Effector memory CD4-positive, alpha-beta T cell (primary cell): ENCODE results near the gene CRTAC1.

Source experiments
- DNase-seq, 3 donors: peaks; one replicate each; pipeline ENCODE4 v3.0.0-alpha.2; 2020
- H3K27ac ChIP-seq: 2 replicates; pipeline ENCODE4 v1.7.0; 2013; ENCODE audit warnings: mild to moderate bottlenecking, low read length, moderate library complexity; ENCODE audit not compliant: insufficient read depth, poor library complexity, severe bottlenecking
- H3K27me3 ChIP-seq: replicated peaks from 2 replicates; pipeline ENCODE4 v1.7.0; 2013; ENCODE audit warnings: mild to moderate bottlenecking, low read length; ENCODE audit not compliant: insufficient read depth, control insufficient read depth, poor library complexity, severe bottlenecking
- H3K36me3 ChIP-seq: 2 replicates; pipeline ENCODE4 v1.7.0; 2013; ENCODE audit warnings: mild to moderate bottlenecking, low read length, moderate library complexity; ENCODE audit not compliant: control insufficient read depth, insufficient read depth
- H3K4me1 ChIP-seq: 2 replicates; pipeline ENCODE4 v1.7.0; 2013; ENCODE audit warnings: low read length, mild to moderate bottlenecking; ENCODE audit not compliant: control insufficient read depth, insufficient read depth, poor library complexity, severe bottlenecking
- H3K4me3 ChIP-seq: 2 replicates; pipeline ENCODE4 v1.7.0; 2013; ENCODE audit warnings: low read length, low read depth, mild to moderate bottlenecking; ENCODE audit not compliant: insufficient read depth, poor library complexity, severe bottlenecking
- H3K9me3 ChIP-seq: 2 replicates; pipeline ENCODE4 v1.7.0; 2013; ENCODE audit warnings: mild to moderate bottlenecking, low read length, moderate library complexity; ENCODE audit not compliant: control insufficient read depth

Gene CRTAC1

GRCh38 chr10:98012644-98013043 lies 17.8 kb downstream of the CRTAC1 start:
- no peaks in the 10 kb centered on the region for H3K36me3 ChIP-seq
- no peak for DNase-seq
- no peak overlapping the region for H3K27ac ChIP-seq
- no peaks in the 10 kb centered on the region for H3K4me1 ChIP-seq
- H3K4me3 ChIP-seq: no peak overlapping the region
- H3K27me3 ChIP-seq: no peaks in the 10 kb centered on the region
- no peaks in the 10 kb centered on the region for H3K9me3 ChIP-seq

GRCh38 chr10:98010939-98011685 lies 19.3 kb downstream of the CRTAC1 start:
- Histone ChIP-seq H3K4me3 (no peak overlapping the region), H3K27me3 (no peaks in the 10 kb centered on the region), H3K27ac (no peak overlapping the region), H3K4me1 (no peaks in the 10 kb centered on the region), H3K36me3 (no peaks in the 10 kb centered on the region), H3K9me3 (no peaks in the 10 kb centered on the region)
- DNase-seq: no peak

GRCh38 chr10:98006266-98006665 lies 24.2 kb downstream of the CRTAC1 start:
- Histone ChIP-seq H3K27me3 (no peaks in the 10 kb centered on the region), H3K9me3 (no peaks in the 10 kb centered on the region), H3K4me1 (no peaks in the 10 kb centered on the region), H3K4me3 (no peak overlapping the region), H3K27ac (no peak overlapping the region), H3K36me3 (no peaks in the 10 kb centered on the region)
- DNase-seq: no peak

DNA sequence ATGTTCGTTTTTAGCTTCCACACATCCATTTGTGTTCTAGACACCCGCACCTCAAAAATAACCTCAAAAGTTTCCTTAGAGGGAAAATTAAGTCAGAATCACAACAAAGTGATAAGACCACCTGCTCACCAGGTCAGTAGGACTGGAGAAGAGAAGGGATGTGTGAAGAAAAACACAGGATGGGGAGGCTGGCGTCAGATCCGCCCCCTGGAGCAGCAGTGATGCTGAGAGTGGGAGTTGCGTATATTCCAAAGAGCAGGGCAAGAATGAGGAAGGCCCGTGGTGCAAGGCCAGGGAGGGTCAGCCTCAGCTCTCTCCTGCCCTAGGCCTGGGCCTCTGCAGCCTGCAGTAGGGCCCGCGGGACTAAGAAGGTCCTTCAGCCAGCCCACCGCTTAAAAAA lies 28.7 kb downstream of the CRTAC1 start:
- Histone ChIP-seq H3K27me3 (no peaks in the 10 kb centered on the region), H3K4me3 (no peak overlapping the region), H3K9me3 (no peaks in the 10 kb centered on the region), H3K4me1 (no peaks in the 10 kb centered on the region), H3K36me3 (no peaks in the 10 kb centered on the region), H3K27ac (no peak overlapping the region)
- DNase-seq: no peak

DNA sequence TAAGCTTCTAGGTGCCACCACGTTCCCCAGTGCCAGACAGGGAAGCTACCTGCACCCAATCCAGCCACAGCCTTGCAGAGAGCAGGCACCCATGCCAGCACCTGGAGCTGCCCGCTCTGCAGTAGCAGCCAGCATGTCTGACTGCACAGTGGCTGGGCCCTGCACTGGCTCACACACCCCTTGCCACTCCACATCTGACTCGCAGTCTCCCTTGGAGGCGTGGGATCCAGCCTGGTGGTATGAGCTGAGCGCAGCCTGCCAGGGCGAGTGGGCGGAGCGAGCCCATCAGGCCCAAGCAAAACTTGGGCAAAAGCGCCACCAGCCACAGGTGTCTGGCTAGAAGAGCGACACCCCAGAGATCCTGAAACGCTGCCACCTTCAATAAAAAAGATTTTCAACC lies 30.1 kb downstream of the CRTAC1 start:
- Histone ChIP-seq H3K36me3 (no peaks in the 10 kb centered on the region), H3K27ac (no peak overlapping the region), H3K4me1 (no peaks in the 10 kb centered on the region), H3K4me3 (no peak overlapping the region), H3K27me3 (no peaks in the 10 kb centered on the region), H3K9me3 (no peaks in the 10 kb centered on the region)
- DNase-seq: no peak

- Histone ChIP-seq H3K9me3 (no peaks in the 10 kb centered on the region), H3K27me3 (no peaks in the 10 kb centered on the region), H3K36me3 (no peaks in the 10 kb centered on the region), H3K4me1 (no peaks in the 10 kb centered on the region), H3K27ac (no peak overlapping the region), H3K4me3 (no peak overlapping the region)
- no peak for DNase-seq
Measured at GRCh38 chr10:97999923-98000248, 30.5 kb downstream of the CRTAC1 start.

DNA sequence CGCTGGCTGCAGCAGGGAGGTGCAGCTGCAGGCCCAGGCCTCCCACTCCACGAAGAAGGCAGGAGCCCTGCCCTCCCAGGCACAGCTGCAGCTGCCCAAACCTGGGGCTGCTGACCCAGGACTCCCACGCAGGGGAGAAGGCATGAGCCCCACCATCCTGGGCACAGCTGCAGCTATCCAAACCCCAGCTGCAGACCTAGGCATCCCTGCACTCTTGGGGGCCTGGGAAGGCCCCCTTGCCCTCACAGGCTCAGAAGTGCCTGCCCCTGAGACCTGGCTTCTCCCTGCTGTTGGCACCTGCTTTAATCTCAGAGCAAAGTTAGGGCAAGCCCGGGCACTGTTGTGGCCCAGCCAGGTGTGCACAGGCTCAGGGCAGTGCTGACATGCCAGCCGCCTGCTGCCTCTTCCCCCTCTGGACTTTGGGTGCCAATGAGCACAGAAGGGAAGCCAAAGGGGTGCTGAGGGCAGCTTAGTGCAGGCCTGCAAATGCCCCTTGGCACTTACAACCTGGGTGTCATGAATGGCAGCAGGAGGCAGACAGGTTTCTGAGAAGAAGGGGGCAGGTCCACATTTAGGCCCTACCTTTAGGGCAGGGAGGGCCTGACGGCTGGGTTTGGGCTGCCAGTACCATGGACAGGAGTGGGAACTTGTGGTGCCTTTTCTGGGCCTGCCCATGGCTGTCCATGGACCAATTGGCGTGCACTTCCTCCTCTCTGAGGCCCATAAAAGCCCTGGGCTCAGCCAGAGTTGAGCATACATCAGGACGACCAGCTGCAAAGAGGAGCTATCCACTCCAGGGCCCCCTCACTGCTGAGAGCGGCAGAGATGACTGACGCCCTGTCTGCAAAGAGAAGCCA lies 31.1 kb downstream of the CRTAC1 start:
- DNase-seq: no peak
- H3K36me3 ChIP-seq: no peaks in the 10 kb centered on the region
- no peaks in the 10 kb centered on the region for H3K4me1 ChIP-seq
- H3K27ac ChIP-seq: no peak overlapping the region
- H3K4me3 ChIP-seq: no peak overlapping the region
- no peaks in the 10 kb centered on the region for H3K9me3 ChIP-seq
- no peaks in the 10 kb centered on the region for H3K27me3 ChIP-seq

DNA sequence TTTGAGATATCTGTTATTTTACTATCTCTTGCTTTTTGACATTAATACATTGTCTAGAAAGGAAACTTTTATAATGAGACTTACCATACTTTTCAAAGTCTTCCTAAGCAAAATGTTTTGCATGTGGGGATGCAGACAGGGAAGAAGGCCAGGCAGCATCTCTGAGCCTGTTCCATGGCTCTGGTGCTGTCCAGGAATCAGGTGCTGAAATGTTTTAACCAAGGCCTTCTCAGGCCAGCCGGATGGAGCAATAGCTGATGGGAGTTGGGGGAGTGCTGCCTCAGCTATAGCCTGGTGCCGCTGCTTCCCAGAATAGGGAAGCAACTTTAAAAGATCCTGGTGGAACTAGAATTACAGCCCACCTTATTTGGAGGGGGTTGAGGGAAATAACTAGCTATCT lies 38.5 kb downstream of the CRTAC1 start:
- Histone ChIP-seq H3K4me3 (no peak overlapping the region), H3K9me3 (no peaks in the 10 kb centered on the region), H3K27me3 (no peaks in the 10 kb centered on the region), H3K27ac (no peak overlapping the region), H3K4me1 (no peaks in the 10 kb centered on the region), H3K36me3 (no peaks in the 10 kb centered on the region)
- DNase-seq: no peak

DNA sequence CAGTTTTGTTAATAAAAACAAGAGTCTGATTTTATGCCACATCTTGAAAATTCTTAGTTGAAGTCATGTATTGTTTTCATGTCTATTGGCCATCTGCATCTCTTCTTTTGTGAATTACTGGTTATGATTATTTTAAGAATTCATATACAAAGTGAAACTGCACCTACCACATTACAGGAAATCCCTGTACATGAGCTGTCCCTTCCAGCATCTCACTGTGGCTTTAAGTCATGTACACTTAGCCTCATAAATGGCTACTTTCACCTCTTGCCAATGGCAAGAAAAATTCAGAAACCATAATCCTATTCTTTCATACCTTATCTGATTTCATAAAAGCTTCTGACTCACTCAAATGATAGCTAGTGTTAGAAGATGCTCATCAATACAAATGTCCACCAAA lies 48.6 kb downstream of the CRTAC1 start:
- Histone ChIP-seq H3K9me3 (no peaks in the 10 kb centered on the region), H3K36me3 (no peaks in the 10 kb centered on the region), H3K4me3 (no peak overlapping the region), H3K4me1 (no peaks in the 10 kb centered on the region), H3K27me3 (no peaks in the 10 kb centered on the region), H3K27ac (no peak overlapping the region)
- no peak for DNase-seq

- Histone ChIP-seq H3K9me3 (no peaks in the 10 kb centered on the region), H3K4me1 (no peaks in the 10 kb centered on the region), H3K27me3 (peaks cover 2% of the 10 kb centered on the region), H3K27ac (no peak overlapping the region), H3K4me3 (no peak overlapping the region), H3K36me3 (no peaks in the 10 kb centered on the region)
- no peak for DNase-seq
Measured at GRCh38 chr10:97977673-97978072, 52.7 kb downstream of the CRTAC1 start.
